Activated naive CD8-positive, alpha-beta T cell treated with anti-CD3 and anti-CD28 coated beads for 36 hours (primary cell): ENCODE measurements around the gene NEURL1. TPM values are rescaled to one million over a fixed set of nuclear protein-coding genes. Genes with fewer than 3 reads are reported as not detected.

Experiments
- DNase-seq: peaks from one replicate; pipeline ENCODE4 v3.0.0; 2021
- H3K27ac Mint-ChIP-seq: one replicate; pipeline ENCODE4 v1.8.0; 2022; ENCODE audit warnings: mild to moderate bottlenecking, moderate library complexity, mixed read lengths
- H3K27me3 Mint-ChIP-seq: one replicate; pipeline ENCODE4 v1.8.0; 2022; ENCODE audit warnings: mild to moderate bottlenecking, mixed read lengths
- H3K36me3 Mint-ChIP-seq: one replicate; pipeline ENCODE4 v1.8.0; 2021; ENCODE audit warnings: mild to moderate bottlenecking, mixed read lengths
- H3K4me1 Mint-ChIP-seq: one replicate; pipeline ENCODE4 v1.8.0; 2021; ENCODE audit warnings: mixed read lengths
- H3K4me3 Mint-ChIP-seq: one replicate; pipeline ENCODE4 v1.8.0; 2022; ENCODE audit warnings: mild to moderate bottlenecking, moderate library complexity, mixed read lengths
- H3K9me3 Mint-ChIP-seq: one replicate; pipeline ENCODE4 v1.8.0; 2022; ENCODE audit warnings: mixed read lengths
- total RNA-seq, 2 experiments: library from RNA; stranded (reverse); gene quantifications; one replicate each; pipeline ENCODE4 v1.2.3, GENCODE V29; 2021

NEURL1 gene
- total RNA-seq, 2 experiments from 2014 or later: 3.1 to 3.2 TPM

DNA sequence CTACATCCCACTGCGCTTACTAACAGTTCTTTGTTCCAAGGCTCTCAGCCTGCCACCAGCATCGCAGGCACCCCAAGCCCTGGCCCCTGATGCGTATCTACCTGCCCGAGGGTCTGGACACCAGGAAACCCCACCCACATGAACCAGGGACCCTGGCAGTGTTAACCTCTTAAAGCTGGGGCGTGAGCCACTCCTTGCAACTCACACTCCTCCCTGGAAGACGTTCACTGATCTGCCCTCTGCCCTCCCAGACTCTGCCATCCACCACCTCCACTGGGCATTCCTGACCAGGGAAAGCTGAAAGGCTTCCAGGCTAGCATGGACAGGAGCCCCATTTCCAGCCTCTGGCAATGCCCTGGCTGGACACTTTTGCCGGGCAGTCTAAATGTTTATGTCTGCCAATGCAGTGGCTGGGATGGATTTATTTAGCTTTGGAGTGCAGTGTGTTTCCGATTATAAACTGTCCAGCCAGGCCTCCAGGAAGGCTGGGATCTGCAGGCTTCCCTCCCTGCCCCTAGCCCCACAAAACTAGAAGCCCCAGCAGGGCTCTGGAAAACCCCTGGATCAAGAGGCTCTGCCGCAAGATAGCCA is 117.5 kb downstream of the NEURL1 start:
- Mint-ChIP-seq H3K4me1 (no peaks in the 10 kb centered on the region), H3K36me3 (peaks cover 5% of the 10 kb centered on the region), H3K27ac (no peak overlapping the region), H3K4me3 (no peak overlapping the region), H3K9me3 (no peaks in the 10 kb centered on the region), H3K27me3 (no peaks in the 10 kb centered on the region)
- no peak for DNase-seq

DNA sequence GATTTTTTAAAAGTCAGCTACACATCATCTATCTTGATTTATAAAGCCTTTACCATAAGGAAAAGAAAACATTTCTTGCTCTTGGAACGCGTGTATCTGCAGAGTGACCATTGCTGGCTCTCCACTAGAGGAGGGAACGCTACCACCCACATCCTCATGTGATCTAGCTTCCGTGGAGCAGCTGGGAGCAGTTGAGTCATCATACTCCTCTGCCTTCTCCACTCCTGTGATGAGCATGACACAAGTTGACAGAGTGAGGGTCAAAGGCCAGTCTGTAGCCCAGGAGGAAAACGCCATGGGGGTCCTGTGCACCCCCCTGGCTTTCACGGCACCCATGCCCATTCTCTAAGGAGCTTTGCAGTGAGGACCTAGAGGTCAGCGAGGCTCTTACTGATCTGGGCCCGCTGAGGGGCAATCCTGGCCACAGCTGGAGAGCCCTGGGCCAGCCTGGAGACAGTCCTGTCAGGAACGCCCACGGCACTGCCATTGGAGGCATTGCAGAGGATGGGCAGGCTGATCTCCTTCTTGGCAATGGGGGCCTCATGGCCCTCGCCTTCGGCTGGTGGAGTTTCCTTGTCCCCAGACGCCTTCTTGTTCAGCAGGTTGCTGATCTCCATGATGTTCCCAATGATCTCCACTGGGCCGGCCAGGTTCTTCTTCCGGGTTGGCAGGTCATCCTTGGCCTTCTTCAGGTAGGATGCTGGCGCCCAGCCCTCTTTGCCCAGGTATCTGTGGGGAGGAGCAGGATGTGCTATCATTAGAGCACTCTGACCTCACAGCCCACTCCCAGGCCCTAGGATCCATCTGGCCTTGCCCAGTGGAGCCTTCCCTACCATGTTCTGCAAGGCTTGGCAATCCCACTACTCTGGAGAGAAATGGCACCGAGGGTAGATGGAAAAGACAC is 119.2 kb downstream of the NEURL1 start:
- H3K4me3 Mint-ChIP-seq: no peak overlapping the region
- H3K36me3 Mint-ChIP-seq: peaks cover 2% of the 10 kb centered on the region
- no peaks in the 10 kb centered on the region for H3K4me1 Mint-ChIP-seq
- H3K9me3 Mint-ChIP-seq: no peaks in the 10 kb centered on the region
- DNase-seq: no peak
- no peaks in the 10 kb centered on the region for H3K27me3 Mint-ChIP-seq
- H3K27ac Mint-ChIP-seq: no peak overlapping the region

DNA sequence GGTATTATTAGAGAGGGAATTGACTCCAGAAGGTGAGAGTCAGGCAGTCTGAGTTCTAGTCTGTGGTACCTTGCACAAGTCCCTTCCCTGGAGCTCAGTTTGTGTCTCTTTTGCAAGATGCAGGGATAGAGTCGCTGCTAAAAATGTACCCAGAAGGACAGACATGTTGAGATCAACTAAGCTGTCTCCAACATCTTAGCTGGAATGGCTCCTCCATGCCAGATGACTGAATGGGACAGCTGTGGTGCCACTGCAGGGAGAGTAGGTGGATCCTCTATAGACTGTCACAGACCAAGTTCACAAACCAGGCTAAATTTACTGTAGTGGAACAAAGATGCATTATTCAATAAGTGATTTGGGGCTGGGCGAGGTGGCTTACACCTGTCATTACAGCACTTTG is 120.1 kb downstream of the NEURL1 start:
- Mint-ChIP-seq H3K4me3 (no peak overlapping the region), H3K9me3 (no peaks in the 10 kb centered on the region), H3K4me1 (no peaks in the 10 kb centered on the region), H3K36me3 (no peaks in the 10 kb centered on the region), H3K27ac (no peak overlapping the region), H3K27me3 (no peaks in the 10 kb centered on the region)
- no peak for DNase-seq

DNA sequence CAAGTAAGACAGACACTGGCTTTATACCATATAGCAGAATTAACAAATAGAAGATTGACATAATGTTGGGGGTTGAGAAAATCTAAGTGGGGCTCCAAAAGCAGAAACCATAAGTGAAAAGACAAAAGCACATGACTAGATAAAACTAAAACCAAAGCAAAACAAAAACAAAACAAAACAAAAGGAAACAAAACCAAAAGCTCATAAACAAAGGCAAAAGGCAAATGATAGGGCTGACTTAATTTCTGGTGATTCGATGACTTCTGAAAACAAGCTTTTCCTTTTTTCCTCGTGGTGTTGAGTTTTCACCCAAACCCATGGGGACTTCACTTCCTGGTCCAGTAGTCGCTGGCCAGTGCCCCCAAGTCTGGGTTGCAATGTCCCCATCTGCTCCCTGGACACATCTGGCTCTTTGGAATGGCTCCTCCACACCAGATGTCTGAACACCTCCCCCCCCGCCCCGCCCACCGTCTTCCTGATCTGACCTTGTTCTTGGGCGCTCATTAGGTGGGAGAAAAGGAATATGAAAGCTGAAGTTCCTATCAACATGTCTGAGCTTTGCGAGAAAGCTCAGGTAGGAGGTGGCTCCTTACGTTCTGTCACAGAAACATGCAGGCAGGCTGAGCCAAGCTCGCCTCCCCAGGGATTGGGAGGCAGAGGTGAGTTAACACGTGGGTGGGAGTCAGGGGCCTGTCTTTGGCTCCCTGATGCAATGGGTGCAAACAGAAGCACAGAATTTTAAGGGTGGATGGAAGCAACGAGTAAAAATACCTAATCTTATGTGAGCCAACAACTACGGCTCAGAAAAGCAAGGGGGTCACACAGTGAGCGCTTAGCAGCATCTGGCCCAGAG is 121.0 kb downstream of the NEURL1 start:
- Mint-ChIP-seq H3K27ac (no peak overlapping the region), H3K9me3 (no peaks in the 10 kb centered on the region), H3K4me3 (no peak overlapping the region), H3K4me1 (no peaks in the 10 kb centered on the region), H3K36me3 (no peaks in the 10 kb centered on the region), H3K27me3 (no peaks in the 10 kb centered on the region)
- no peak for DNase-seq

DNA sequence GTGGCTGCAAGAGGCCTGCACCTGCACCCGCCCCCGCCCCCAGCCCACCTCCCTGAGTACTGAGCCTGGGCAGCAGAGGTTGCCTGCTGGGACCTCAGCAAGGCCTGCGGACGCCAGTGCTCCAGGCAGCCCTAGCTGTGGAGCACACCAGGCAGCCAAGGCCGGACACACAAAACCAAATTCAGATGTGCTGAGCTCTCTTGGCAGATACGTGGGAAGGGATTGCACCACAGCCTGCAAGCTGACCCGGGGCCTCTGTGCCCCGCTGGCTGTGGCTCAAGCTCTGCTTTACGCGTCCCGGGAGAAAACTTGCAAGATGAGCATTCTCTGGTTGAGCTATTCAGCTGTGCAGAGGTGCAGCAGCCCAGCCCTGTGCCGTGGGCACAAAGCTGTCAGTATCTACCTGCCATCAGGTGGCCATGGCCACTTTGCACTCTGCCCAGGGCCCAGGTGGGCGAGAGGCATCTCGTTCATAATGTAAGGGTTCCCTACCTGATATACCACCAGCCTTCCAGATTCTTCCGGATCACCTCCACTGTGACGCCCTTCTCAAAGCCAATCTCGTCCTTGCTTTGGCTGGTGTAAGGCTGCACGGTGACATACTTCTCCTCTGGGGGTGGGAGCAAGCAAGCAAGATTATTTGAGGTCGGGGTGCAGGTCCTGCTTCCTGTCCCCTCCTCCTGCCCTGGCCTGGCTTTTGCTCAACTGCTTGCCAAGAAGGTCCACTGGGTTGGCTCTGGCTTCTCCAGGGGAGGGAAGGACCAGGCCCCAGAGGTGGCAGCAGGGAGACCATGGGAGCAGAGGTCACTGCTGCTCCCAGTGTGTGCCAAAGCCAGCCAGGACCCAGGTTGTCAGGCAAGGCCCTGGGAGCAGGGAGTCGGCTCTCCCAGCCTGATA is 123.4 kb downstream of the NEURL1 start:
- no peak for DNase-seq
- H3K4me3 Mint-ChIP-seq: no peak overlapping the region
- H3K36me3 Mint-ChIP-seq: no peaks in the 10 kb centered on the region
- no peak overlapping the region for H3K27ac Mint-ChIP-seq
- H3K9me3 Mint-ChIP-seq: no peaks in the 10 kb centered on the region
- H3K27me3 Mint-ChIP-seq: no peaks in the 10 kb centered on the region
- no peaks in the 10 kb centered on the region for H3K4me1 Mint-ChIP-seq

DNA sequence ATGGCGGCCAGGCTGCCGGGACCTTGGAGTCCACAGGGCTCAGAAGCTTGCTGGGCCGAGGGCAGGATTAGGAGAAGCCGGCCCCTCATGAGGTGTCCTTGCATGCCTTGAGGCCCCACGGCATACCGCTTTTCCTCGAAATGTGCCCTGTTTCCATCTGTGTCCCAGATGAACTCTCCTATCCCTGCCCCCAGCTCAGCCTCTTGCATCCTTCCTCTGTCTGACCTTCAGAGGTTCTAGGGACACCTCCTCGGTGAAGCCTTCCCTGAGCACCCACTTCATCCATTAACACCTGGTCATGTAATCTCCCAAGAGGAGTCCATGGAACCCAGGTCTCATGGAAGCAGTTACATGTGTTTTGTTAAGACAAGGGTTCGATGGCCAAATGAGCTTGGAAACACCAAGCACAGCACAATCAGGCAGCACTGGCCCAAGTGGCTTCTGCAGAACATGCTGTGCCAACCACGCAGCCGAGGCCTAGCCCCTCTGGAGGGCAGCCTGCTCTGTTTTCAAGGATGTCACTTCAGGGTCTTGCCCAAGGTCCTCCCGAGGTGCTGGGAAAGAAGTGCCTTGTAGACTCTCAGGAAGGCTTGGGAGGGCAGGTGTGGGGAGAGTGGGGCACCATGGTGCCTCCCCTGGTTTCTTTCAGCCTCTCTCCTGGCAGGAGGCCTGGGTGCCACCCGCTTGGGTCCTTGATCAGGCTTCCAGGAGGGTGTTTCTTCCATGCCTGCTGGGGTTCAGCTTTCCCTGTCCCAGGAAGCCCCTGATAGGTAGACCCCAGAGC is 124.3 kb downstream of the NEURL1 start:
- Mint-ChIP-seq H3K36me3 (no peaks in the 10 kb centered on the region), H3K4me3 (no peak overlapping the region), H3K27ac (no peak overlapping the region), H3K9me3 (no peaks in the 10 kb centered on the region), H3K27me3 (no peaks in the 10 kb centered on the region), H3K4me1 (no peaks in the 10 kb centered on the region)
- no peak for DNase-seq

DNA sequence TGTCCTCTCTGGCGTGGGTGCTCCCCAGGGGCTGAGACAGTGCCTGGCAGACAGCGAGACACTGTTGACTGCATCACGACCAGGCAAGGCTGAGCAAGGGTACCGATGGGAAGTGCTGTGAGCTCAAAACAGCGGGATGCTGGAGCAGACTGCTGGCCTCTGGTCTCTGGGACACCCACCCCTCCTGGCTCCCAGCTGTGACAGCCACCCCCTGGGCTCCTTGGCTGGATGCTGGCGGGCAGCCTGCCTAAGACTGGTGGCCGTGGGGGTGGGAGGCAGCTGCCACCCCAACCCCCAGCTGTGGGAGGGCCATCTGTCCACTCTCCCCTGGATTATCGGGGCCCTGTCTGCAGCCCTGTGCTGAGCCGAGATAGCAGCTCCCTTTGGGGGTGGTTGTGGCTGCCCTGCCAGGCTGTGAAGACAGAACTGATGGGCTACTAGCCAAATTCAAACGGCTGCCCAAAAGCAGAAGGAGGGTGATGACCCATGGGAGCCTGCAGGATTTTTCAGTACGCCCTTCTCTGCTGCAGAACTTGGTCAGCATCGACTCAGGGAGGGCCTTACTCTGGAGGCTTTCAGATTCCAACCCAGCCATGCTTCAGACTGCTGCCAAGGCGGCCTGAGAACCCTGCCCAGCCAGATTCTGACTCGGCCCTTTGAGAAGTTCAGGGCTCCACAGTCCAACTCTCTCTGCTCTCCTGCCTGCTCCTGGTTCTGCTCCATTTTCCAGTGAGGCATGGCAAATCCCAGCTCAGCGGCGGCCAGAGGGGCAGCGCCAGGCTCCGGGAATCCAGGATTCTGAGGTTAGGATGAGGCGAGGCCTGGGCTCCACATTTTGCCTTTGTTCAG is 125.3 kb downstream of the NEURL1 start:
- H3K27ac Mint-ChIP-seq: no peak overlapping the region
- no peak overlapping the region for H3K4me3 Mint-ChIP-seq
- no peak for DNase-seq
- H3K36me3 Mint-ChIP-seq: no peaks in the 10 kb centered on the region
- no peaks in the 10 kb centered on the region for H3K9me3 Mint-ChIP-seq
- H3K4me1 Mint-ChIP-seq: no peaks in the 10 kb centered on the region
- H3K27me3 Mint-ChIP-seq: no peaks in the 10 kb centered on the region

DNA sequence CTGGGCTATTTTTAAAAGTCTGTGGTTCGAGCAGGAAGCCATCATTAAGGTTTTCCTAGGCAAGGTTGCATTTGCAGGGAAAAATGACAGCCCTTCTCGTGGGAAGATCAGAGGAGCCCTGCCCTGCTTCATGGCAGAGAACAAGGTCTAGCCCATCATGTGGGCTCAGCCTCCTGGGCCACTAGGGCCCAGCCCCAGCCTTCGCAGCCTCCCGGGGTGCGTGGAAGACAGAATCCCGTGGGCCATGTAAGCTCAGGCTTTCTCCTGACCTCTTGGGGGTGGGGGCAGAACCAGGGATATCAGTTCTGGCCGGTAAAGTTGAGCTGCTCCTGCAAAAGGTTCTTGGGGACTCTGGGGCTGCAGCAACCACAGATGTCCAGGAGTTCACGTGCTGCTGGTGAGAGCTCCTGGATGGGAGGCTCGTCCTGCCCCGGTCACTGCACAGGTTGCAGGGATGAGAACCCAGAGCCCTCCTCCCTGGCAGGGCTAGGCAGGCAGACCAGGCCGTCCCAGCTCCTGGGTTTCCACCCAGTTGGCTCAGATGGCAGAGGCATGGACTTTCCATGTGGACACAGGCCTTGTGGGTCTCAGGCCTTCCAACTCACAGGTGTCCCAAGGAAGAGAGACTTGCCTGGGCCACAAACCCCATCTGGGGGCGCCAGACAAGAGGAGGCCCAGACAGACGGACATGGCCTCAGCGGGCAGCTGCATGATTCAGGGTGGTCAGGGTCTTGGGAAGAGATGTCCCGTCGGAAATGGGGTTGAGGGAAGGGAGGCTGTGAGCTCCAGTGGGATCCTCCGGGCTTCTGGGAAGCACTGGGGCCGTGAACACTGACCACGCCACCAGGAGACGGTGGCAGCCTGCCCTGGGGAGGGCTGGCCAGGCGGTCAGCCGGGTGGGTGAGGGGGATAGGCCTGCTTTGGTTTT is 126.2 kb downstream of the NEURL1 start:
- Mint-ChIP-seq H3K36me3 (no peaks in the 10 kb centered on the region), H3K27ac (no peak overlapping the region), H3K4me1 (no peaks in the 10 kb centered on the region), H3K27me3 (no peaks in the 10 kb centered on the region), H3K9me3 (no peaks in the 10 kb centered on the region), H3K4me3 (no peak overlapping the region)
- DNase-seq: no peak

DNA sequence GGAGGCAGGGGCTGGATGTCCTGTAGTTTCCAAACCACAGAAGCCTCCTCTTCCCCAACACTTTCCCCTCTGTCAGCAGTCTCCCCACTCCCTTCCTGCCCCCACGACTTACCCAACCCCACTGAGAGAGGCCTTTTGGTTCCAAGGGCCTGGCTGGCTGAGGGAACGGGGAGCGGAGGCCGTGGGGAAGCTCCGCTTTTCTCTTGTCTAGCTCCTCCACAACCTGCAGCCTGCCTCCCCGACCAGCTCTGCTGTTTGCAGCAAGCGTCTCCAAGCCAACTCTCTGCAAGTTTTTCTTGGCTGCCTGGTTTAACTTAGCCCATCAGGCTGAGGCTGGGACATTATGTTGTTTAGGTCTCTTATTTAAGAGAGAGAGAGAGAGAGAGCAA is 126.8 kb downstream of the NEURL1 start:
- Mint-ChIP-seq H3K27ac (no peak overlapping the region), H3K4me3 (no peak overlapping the region), H3K36me3 (no peaks in the 10 kb centered on the region), H3K27me3 (no peaks in the 10 kb centered on the region), H3K4me1 (no peaks in the 10 kb centered on the region), H3K9me3 (no peaks in the 10 kb centered on the region)
- DNase-seq: no peak

DNA sequence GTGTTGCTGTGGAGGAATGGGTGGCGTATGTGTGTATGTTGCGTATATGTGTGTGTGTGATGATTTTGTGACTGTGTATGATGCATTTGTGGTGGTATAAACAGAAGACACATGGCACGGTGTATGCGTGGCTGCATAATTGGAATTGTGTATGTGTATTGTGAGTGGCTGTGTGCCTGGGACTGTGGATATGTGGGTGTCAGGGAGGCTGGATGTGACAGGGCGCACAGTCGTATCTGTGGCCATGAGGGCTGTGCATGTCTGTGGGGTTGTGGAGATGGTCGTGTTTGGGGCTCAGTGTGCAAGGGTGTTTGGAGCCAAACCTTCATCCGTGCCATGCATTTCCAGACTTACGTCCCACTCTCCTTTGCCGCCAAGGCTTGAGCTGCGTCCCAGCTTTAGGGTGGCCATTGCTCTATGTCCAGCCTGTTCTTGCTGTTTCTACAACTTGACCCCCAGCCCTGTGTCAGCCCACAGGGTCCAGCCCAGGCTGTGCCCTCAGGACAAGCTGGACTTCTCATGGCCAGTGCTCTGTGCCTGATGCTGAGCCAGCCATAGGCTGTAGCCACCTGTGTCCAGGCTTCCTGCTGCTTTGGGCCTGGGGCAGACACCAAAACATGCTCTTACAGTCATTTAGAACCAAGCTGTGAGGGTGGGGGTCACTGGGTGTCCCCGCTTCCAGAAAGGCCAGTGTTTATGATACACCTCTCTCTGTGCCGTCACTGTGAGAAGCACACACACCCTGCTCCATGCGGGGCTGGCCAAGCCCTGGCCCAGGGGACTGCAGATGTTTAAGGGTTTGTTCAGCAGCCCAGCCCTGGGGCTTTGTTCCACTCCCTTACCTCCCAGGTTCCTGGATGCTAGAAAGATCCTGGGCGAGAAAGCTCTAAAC is 127.6 kb downstream of the NEURL1 start:
- H3K27ac Mint-ChIP-seq: no peak overlapping the region
- H3K9me3 Mint-ChIP-seq: no peaks in the 10 kb centered on the region
- no peak overlapping the region for H3K4me3 Mint-ChIP-seq
- H3K4me1 Mint-ChIP-seq: no peaks in the 10 kb centered on the region
- DNase-seq: no peak
- H3K36me3 Mint-ChIP-seq: peaks cover 3% of the 10 kb centered on the region
- H3K27me3 Mint-ChIP-seq: no peaks in the 10 kb centered on the region

DNA sequence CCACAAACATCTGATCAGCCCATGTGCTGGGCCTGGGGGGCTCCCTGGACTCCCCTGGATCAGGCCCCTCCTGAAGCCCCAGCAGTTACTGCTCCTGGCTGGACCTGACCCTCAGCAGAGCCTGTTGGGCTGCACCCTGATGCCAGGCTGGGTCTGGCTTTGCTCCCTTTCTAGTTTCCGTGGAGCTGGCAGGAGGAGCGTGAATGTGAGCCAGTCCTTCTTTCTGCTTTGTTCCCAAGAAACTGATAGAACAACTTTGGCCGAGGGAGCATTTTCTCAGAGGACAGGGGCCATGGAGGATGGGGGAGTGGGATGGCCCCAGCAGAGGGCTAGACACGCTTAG is 128.2 kb downstream of the NEURL1 start:
- Mint-ChIP-seq H3K9me3 (no peaks in the 10 kb centered on the region), H3K36me3 (peaks cover 3% of the 10 kb centered on the region), H3K27me3 (no peaks in the 10 kb centered on the region), H3K4me1 (no peaks in the 10 kb centered on the region), H3K4me3 (no peak overlapping the region), H3K27ac (no peak overlapping the region)
- DNase-seq: no peak

DNA sequence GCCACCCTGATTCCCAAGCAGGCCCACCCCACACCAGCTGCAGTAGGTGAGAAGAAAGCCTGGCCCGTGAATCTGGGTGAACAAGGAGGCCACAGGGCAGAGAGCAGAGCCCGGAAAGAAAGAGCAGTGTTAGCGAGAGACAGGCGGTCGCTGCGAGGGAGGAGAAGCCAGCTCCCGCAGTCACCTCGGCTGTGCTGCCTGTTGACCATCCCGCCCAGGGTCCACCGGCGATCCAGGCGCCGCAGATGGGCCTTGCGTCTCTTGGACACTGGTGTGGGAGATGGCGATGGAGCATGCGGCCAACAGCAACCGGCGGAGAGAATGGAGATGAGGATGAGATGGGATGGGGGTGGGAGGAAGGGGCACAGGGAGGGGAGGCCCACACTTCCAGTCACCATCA is 128.8 kb downstream of the NEURL1 start:
- H3K4me1 Mint-ChIP-seq: no peaks in the 10 kb centered on the region
- H3K36me3 Mint-ChIP-seq: peaks cover 3% of the 10 kb centered on the region
- no peak overlapping the region for H3K27ac Mint-ChIP-seq
- no peaks in the 10 kb centered on the region for H3K27me3 Mint-ChIP-seq
- H3K4me3 Mint-ChIP-seq: no peak overlapping the region
- no peaks in the 10 kb centered on the region for H3K9me3 Mint-ChIP-seq
- DNase-seq: no peak
